HCT116 (cell line): ENCODE data around the gene UBE2E2. TPM values are rescaled to one million over a fixed set of nuclear protein-coding genes. Genes with fewer than 3 reads are reported as not detected.

Experiments
- ATAC-seq: fragments of 200-7000 bp; cut with Tn5 transposase; 2 replicates; pipeline ENCODE4 v1.9.1; 2020; ENCODE audit warnings: mild to moderate bottlenecking, moderate library complexity
- BruUV-seq: library from RNA; stranded (reverse); fragments of 400-500 nt; replicated peaks from 2 replicates; lab custom pipeline; 2021; lab: Mats Ljungman, UMichigan
- CTCF ChIA-PET: fragments of 300-600 bp; sonication (Branson Sonifier 250); formaldehyde crosslinking; loops from one replicate; lab custom pipeline; 2021; ENCODE audit warnings: antibody characterized with exemption; lab: Charles Lee
- POLR2A ChIA-PET: fragments of 300-600, 350-600 bp; sonication (Branson Sonifier 250); formaldehyde crosslinking; loops from one replicate; lab custom pipeline; 2021; ENCODE audit warnings: antibody characterized with exemption; lab: Charles Lee
- RAD21 ChIA-PET, 2 experiments: fragments of 300-600 bp; sonication (Branson Sonifier 250); formaldehyde crosslinking; loops; one replicate each; lab custom pipeline; 2023; ENCODE audit warnings: low total read pairs in 2 of 2; ENCODE audit not compliant: uncharacterized antibody in 2 of 2, unreplicated experiment in 2 of 2, low non-redundant PET in 1 of 2; lab: Charles Lee
- DNase-seq: peaks from one replicate; pipeline ENCODE4 v3.0.0-alpha.2; 2010; ENCODE audit warnings: low read depth, low spot score
- H2AFZ ChIP-seq: fragments of 200-600 bp; shearing (Covaris generic), sonication (generic); 2 replicates; pipeline ENCODE4 v1.6.1; 2017; ENCODE audit warnings: low read depth, mixed run types, mixed read lengths, antibody characterized with exemption, low read length; ENCODE audit not compliant: poor library complexity, severe bottlenecking
- H3K27ac ChIP-seq: 2 replicates; pipeline ENCODE4 v1.5.1; 2012; ENCODE audit warnings: low read depth, low read length
- H3K27me3 ChIP-seq: fragments of 200-600 bp; sonication (generic); 2 replicates; pipeline ENCODE4 v1.6.1; 2016; ENCODE audit warnings: mixed run types, low read length, mixed read lengths; ENCODE audit not compliant: insufficient read depth
- H3K36me3 ChIP-seq, 2 experiments: fragments of 200-500 bp in 1 of 2; fragments of 200-600 bp in 1 of 2; sonication (Bioruptor generic) in 1 of 2; sonication (generic) in 1 of 2; 2 replicates each; pipeline versions ENCODE4 v1.5.1 to v1.6.1; 2014 to 2016; ENCODE audit warnings: low read length in 2 of 2, inconsistent platforms in 1 of 2, mixed read lengths in 1 of 2, mixed run types in 1 of 2; ENCODE audit not compliant: insufficient read depth in 2 of 2, control insufficient read depth in 1 of 2
- H3K4me1 ChIP-seq, 2 experiments: fragments of 200-600 bp in 1 of 2; sonication (generic) in 1 of 2; 2 replicates each; pipeline versions ENCODE4 v1.5.1 to v1.6.1; 2012 to 2017; ENCODE audit warnings: low read length in 2 of 2, inconsistent platforms in 1 of 2, mild to moderate bottlenecking in 1 of 2, mixed read lengths in 1 of 2, mixed run types in 1 of 2, moderate library complexity in 1 of 2; ENCODE audit not compliant: insufficient read depth in 2 of 2, control insufficient read depth in 1 of 2
- H3K4me2 ChIP-seq: fragments of 200-600 bp; sonication (generic); 2 replicates; pipeline ENCODE4 v1.6.1; 2017; ENCODE audit warnings: mixed run types, low read length, mixed read lengths
- H3K4me3 ChIP-seq, 2 experiments: fragments of 200-600 bp in 1 of 2; sonication (generic) in 1 of 2; replicated peaks in 1 of 2; 2 replicates each; pipeline ENCODE4 v1.5.1; 2011 to 2016; ENCODE audit warnings: low read length in 2 of 2, control low read depth in 1 of 2, low read depth in 1 of 2, mild to moderate bottlenecking in 1 of 2, mixed read lengths in 1 of 2, mixed run types in 1 of 2
- H3K79me2 ChIP-seq: fragments of 200-600 bp; sonication (generic); 2 replicates; pipeline ENCODE4 v1.6.1; 2017; ENCODE audit warnings: mild to moderate bottlenecking, mixed run types, low read length, moderate library complexity, mixed read lengths; ENCODE audit not compliant: insufficient read depth
- H3K9ac ChIP-seq: fragments of 200-600 bp; sonication (generic); 2 replicates; pipeline ENCODE4 v1.6.1; 2016; ENCODE audit warnings: low read length, mixed read lengths
- H3K9me2 ChIP-seq: fragments of 200-600 bp; sonication (generic), shearing (Covaris generic); 2 replicates; pipeline ENCODE4 v1.6.1; 2017; ENCODE audit warnings: mixed run types, mild to moderate bottlenecking, moderate library complexity; ENCODE audit not compliant: insufficient read depth
- H3K9me3 ChIP-seq, 2 experiments: fragments of 200-500 bp in 1 of 2; fragments of 200-600 bp in 1 of 2; sonication (Bioruptor generic) in 1 of 2; sonication (generic) in 1 of 2; 2 replicates each; pipeline ENCODE4 v1.6.1; 2014 to 2017; ENCODE audit warnings: low read length in 2 of 2, mixed read lengths in 2 of 2, inconsistent platforms in 1 of 2, low read depth in 1 of 2, mild to moderate bottlenecking in 1 of 2, mixed run types in 1 of 2, moderate library complexity in 1 of 2; ENCODE audit not compliant: control insufficient read depth in 1 of 2, insufficient read depth in 1 of 2
- H4K20me1 ChIP-seq: fragments of 200-600 bp; sonication (generic), shearing (Covaris generic); 2 replicates; pipeline ENCODE4 v1.6.1; 2017; ENCODE audit warnings: mixed run types, mild to moderate bottlenecking, moderate library complexity; ENCODE audit not compliant: insufficient read depth
- CEBPB ChIP-seq: IDR thresholded peaks from 2 replicates; pipeline ENCODE4 v1.6.1; 2012; ENCODE audit warnings: low read depth
- EGR1 ChIP-seq: IDR thresholded peaks from 2 replicates; pipeline ENCODE4 v1.6.1; 2012; ENCODE audit warnings: low read depth
- ELF1 ChIP-seq: IDR thresholded peaks from 2 replicates; pipeline ENCODE4 v1.6.1; 2012; ENCODE audit warnings: low read depth, borderline replicate concordance
- EZH2phosphoT487 ChIP-seq: fragments of 200-600 bp; IDR thresholded peaks from 2 replicates; pipeline ENCODE4 v1.6.1; 2018; ENCODE audit warnings: antibody characterized with exemption, borderline replicate concordance
- JUND ChIP-seq: IDR thresholded peaks from 2 replicates; pipeline ENCODE4 v1.6.1; 2012
- TCF7L2 ChIP-seq: IDR thresholded peaks from 2 replicates; pipeline ENCODE4 v1.7.0; 2011; ENCODE audit warnings: borderline replicate concordance, inconsistent platforms; ENCODE audit not compliant: insufficient read depth, insufficient read length; ENCODE audit errors: extremely low read depth
- YY1 ChIP-seq: IDR thresholded peaks from 2 replicates; pipeline ENCODE4 v1.6.1; 2011; ENCODE audit warnings: low read length, low read depth, moderate library complexity, mild to moderate bottlenecking; ENCODE audit not compliant: insufficient replicate concordance; ENCODE audit errors: extremely low read depth
- intact Hi-C: fragments of 100-400 bp; cut with micrococcal nuclease; formaldehyde crosslinking; loops from 2 replicates; pipeline ENCODE4 v1.10.0; 2022
- total RNA-seq: library from RNA; stranded (reverse); gene quantifications from one replicate; pipeline ENCODE4 v1.2.1, GENCODE V29; 2021; ENCODE audit not compliant: unreplicated experiment
- TF ChIP-seq, protein P1 (sequence below): IDR thresholded peaks from 2 replicates; pipeline ENCODE4 v1.6.1; 2012
- TF ChIP-seq, protein P2 (sequence below): IDR thresholded peaks from 2 replicates; pipeline ENCODE4 v1.6.1; 2012; ENCODE audit warnings: low read depth

The UBE2E2 gene
- total RNA-seq, 1 experiment from 2014 or later = 21.4 TPM

DNA sequence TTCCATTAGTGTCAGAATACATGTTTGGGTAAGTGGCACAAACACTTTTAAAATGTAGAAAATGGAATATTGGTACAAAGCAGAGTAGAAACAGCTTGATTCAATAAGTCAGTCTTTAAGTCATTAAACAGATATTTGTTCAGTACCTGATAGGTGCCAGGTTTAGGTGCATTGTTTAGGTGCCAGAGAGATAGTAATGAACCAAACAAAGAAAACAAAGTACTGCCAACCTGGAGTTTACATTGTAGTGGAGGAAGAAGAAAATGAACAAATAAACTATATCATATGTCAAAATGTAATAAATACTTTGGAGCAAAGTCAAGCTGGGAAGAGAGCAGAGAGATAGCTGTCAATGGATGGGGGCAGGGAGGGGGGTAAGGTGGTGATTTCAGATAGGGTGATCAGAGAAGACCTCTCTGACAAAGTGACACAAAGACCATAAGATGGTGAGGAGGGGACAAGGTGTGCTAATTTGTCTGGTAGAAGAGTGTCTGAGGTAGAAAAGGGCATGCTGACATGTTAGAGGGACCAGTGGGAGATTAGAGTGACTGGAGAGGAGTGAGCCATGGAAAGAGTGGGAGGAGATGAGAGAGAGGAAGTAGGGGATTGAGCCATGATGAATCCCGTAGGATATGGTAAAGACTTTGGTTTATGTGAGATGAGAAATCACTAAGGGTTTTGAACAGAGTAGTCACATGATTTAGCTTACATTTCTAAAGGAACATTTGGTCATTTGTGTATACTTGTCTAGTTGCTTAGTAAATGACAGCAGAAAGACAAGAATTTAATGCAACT lies 128.2 kb downstream of the UBE2E2 start:
- DNase-seq (no peak), ATAC-seq (no peak)
- Histone ChIP-seq H3K27ac (no peak overlapping the region), H3K4me2 (no peak overlapping the region), H3K27me3 (0 out of 2 replicates have a peak, but pooled peaks cover 11% of the 10 kb centered on the region), H4K20me1 (peaks cover 6% of the 10 kb centered on the region; the same call in 1 of the 2 replicates), H3K9ac (no peak overlapping the region), H3K36me3 (no peaks in the 10 kb centered on the region), H3K79me2 (no peaks in the 10 kb centered on the region), H3K4me1 (no peaks in the 10 kb centered on the region), H2AFZ (no peak overlapping the region), H3K9me2 (no peaks in the 10 kb centered on the region), H3K9me3 (no peaks in the 10 kb centered on the region), H3K4me3 (no peak overlapping the region)
- no TSS peak for BruUV-seq
- RAD21 ChIA-PET = no interaction called here
- CTCF ChIA-PET = no interaction called here
- POLR2A ChIA-PET = no interaction called here
- no peak for TF ChIP-seq JUND
- TF ChIP-seq EZH2phosphoT487 = no peak
- no peak for TF ChIP-seq YY1
- TF ChIP-seq ELF1 = no peak
- TF ChIP-seq, protein P1, sequence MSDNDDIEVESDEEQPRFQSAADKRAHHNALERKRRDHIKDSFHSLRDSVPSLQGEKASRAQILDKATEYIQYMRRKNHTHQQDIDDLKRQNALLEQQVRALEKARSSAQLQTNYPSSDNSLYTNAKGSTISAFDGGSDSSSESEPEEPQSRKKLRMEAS = no peak
- TF ChIP-seq CEBPB = no peak
- no peak for TF ChIP-seq EGR1
- no peak for TF ChIP-seq TCF7L2
- TF ChIP-seq, protein P2, sequence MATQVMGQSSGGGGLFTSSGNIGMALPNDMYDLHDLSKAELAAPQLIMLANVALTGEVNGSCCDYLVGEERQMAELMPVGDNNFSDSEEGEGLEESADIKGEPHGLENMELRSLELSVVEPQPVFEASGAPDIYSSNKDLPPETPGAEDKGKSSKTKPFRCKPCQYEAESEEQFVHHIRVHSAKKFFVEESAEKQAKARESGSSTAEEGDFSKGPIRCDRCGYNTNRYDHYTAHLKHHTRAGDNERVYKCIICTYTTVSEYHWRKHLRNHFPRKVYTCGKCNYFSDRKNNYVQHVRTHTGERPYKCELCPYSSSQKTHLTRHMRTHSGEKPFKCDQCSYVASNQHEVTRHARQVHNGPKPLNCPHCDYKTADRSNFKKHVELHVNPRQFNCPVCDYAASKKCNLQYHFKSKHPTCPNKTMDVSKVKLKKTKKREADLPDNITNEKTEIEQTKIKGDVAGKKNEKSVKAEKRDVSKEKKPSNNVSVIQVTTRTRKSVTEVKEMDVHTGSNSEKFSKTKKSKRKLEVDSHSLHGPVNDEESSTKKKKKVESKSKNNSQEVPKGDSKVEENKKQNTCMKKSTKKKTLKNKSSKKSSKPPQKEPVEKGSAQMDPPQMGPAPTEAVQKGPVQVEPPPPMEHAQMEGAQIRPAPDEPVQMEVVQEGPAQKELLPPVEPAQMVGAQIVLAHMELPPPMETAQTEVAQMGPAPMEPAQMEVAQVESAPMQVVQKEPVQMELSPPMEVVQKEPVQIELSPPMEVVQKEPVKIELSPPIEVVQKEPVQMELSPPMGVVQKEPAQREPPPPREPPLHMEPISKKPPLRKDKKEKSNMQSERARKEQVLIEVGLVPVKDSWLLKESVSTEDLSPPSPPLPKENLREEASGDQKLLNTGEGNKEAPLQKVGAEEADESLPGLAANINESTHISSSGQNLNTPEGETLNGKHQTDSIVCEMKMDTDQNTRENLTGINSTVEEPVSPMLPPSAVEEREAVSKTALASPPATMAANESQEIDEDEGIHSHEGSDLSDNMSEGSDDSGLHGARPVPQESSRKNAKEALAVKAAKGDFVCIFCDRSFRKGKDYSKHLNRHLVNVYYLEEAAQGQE = no peak
- intact Hi-C loops = no loop called here
